GM19328 (cell line): ENCODE data around the gene H3-3A.

Source experiments
- ATAC-seq: cut with Tn5 transposase; IDR thresholded peaks from one replicate; pipeline ENCODE4 v1.9.1; 2021; ENCODE audit warnings: mild to moderate bottlenecking, moderate library complexity; ENCODE audit not compliant: unreplicated experiment

Gene H3-3A

GRCh38 chr1:226110249-226111097 is 48.0 kb downstream of the H3-3A start:
- ATAC-seq = peak; percentile 75

- no peak for ATAC-seq
These were observed 48.8 kb downstream of the H3-3A start for GRCh38 chr1:226111098-226111882.

- no peak for ATAC-seq
These were observed 49.4 kb downstream of the H3-3A start for GRCh38 chr1:226111883-226112261.

- no peak for ATAC-seq
These were observed 50.1 kb downstream of the H3-3A start for GRCh38 chr1:226112626-226113025.

GRCh38 chr1:226116673-226117072 is 54.2 kb downstream of the H3-3A start:
- ATAC-seq = no peak

GRCh38 chr1:226117330-226117729 is 54.8 kb downstream of the H3-3A start:
- ATAC-seq = no peak

- ATAC-seq = no peak
These were observed 55.8 kb downstream of the H3-3A start for GRCh38 chr1:226118357-226118756.

- no peak for ATAC-seq
These were observed 56.7 kb downstream of the H3-3A start for GRCh38 chr1:226119169-226119568.

- no peak for ATAC-seq
These were observed 57.9 kb downstream of the H3-3A start for GRCh38 chr1:226120398-226120797.

GRCh38 chr1:226121049-226121586 is 58.6 kb downstream of the H3-3A start:
- ATAC-seq = no peak
